Measurements from ENCODE around the gene NKD2. TPM values are rescaled to one million over a fixed set of nuclear protein-coding genes. Genes with fewer than 3 reads are reported as not detected.

NKD2 gene
- total RNA-seq, 1 experiment from 2014 or later, result 20.4 TPM

DNA sequence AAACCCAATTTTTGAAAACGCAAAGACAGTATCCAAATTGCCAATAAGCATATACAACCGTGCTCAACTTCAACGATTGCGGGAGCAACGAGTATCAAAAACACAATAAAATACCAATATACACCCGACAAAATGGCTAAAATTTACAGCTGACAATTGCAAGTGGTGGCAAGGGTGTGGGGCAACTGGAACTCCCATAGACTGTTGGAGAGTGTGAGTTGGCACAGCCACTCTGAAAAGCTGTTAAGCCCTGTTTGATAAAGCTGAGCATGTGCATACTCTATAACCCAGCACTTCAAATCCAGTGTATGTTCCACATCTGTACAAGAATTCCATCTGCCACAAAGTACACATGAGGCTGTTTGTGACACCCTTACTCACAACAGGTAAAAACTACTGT lies 20.3 kb upstream of the NKD2 start:
- no peaks in the 10 kb centered on the region for H3K36me3 ChIP-seq (ENCODE audit: control insufficient read depth in 1 of 2, insufficient read depth in 2 of 2, low read length in 2 of 2)
- ChIA-PET RAD21 (ENCODE audit: low non-redundant PET in 1 of 2, low total read pairs in 2 of 2, uncharacterized antibody in 2 of 2, unreplicated experiment in 2 of 2) (no interaction called here), POLR2A (no interaction called here), CTCF (no interaction called here)
- ATAC-seq (no peak), DNase-seq (ENCODE audit: low read depth, low spot score) (no peak)
- H3K4me1 ChIP-seq (ENCODE audit: control insufficient read depth in 1 of 2, insufficient read depth in 2 of 2, low read length in 2 of 2), result no peaks in the 10 kb centered on the region
- H4K20me1 ChIP-seq (ENCODE audit: insufficient read depth), result no peaks in the 10 kb centered on the region
- intact Hi-C loops (cut with micrococcal nuclease), result no loop called here
- H3K4me2 ChIP-seq (ENCODE audit: low read length), result no peak overlapping the region
- no TSS peak for BruUV-seq (replicated peaks)
- H3K9me2 ChIP-seq (ENCODE audit: insufficient read depth), result no peaks in the 10 kb centered on the region
- no peaks in the 10 kb centered on the region for H3K27me3 ChIP-seq (ENCODE audit: insufficient read depth, low read length)
- no peak overlapping the region for H3K4me3 ChIP-seq (replicated peaks in 1 of 2; ENCODE audit: low read depth in 1 of 2, low read length in 2 of 2)
- no peaks in the 10 kb centered on the region for H3K79me2 ChIP-seq (ENCODE audit: insufficient read depth, low read length)
- no peak overlapping the region for H2AFZ ChIP-seq (ENCODE audit: low read depth, low read length, poor library complexity, severe bottlenecking)
- TF ChIP-seq, protein P1, sequence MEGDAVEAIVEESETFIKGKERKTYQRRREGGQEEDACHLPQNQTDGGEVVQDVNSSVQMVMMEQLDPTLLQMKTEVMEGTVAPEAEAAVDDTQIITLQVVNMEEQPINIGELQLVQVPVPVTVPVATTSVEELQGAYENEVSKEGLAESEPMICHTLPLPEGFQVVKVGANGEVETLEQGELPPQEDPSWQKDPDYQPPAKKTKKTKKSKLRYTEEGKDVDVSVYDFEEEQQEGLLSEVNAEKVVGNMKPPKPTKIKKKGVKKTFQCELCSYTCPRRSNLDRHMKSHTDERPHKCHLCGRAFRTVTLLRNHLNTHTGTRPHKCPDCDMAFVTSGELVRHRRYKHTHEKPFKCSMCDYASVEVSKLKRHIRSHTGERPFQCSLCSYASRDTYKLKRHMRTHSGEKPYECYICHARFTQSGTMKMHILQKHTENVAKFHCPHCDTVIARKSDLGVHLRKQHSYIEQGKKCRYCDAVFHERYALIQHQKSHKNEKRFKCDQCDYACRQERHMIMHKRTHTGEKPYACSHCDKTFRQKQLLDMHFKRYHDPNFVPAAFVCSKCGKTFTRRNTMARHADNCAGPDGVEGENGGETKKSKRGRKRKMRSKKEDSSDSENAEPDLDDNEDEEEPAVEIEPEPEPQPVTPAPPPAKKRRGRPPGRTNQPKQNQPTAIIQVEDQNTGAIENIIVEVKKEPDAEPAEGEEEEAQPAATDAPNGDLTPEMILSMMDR (IDR thresholded peaks at IDR 0.05 in 2 of 3, conservative IDR thresholded peaks at IDR 0.05 in 1 of 3; ENCODE audit: borderline replicate concordance in 1 of 3, insufficient read depth in 1 of 3, low read depth in 2 of 3, low read length in 2 of 3), result no peak
- TF ChIP-seq EGR1 (IDR thresholded peaks at IDR 0.05; ENCODE audit: low read depth) (no peak), EZH2phosphoT487 (IDR thresholded peaks at IDR 0.05; ENCODE audit: borderline replicate concordance) (no peak), YY1 (IDR thresholded peaks at IDR 0.05; ENCODE audit: extremely low read depth, insufficient replicate concordance, low read depth, low read length) (no peak), CEBPB (IDR thresholded peaks at IDR 0.05; ENCODE audit: low read depth) (no peak), CBX3 (IDR thresholded peaks at IDR 0.05; ENCODE audit: low read depth) (no peak), ELF1 (IDR thresholded peaks at IDR 0.05; ENCODE audit: borderline replicate concordance, low read depth) (no peak), RAD21 (IDR thresholded peaks at IDR 0.05; ENCODE audit: low read depth) (no peak), JUND (IDR thresholded peaks at IDR 0.05) (no peak), SP1 (IDR thresholded peaks at IDR 0.05; ENCODE audit: low read depth) (no peak), POLR2AphosphoS5 (IDR thresholded peaks at IDR 0.05; ENCODE audit: low read depth, low read length) (no peak), FOSL1 (IDR thresholded peaks at IDR 0.05; ENCODE audit: low read depth) (no peak), ZNF274 (IDR thresholded peaks at IDR 0.05; ENCODE audit: low read depth, low read length) (no peak), TCF7L2 (IDR thresholded peaks at IDR 0.05; ENCODE audit: borderline replicate concordance, extremely low read depth, insufficient read depth, insufficient read length) (no peak), ZFX (IDR thresholded peaks at IDR 0.05) (no peak)
- TF ChIP-seq, protein P2, sequence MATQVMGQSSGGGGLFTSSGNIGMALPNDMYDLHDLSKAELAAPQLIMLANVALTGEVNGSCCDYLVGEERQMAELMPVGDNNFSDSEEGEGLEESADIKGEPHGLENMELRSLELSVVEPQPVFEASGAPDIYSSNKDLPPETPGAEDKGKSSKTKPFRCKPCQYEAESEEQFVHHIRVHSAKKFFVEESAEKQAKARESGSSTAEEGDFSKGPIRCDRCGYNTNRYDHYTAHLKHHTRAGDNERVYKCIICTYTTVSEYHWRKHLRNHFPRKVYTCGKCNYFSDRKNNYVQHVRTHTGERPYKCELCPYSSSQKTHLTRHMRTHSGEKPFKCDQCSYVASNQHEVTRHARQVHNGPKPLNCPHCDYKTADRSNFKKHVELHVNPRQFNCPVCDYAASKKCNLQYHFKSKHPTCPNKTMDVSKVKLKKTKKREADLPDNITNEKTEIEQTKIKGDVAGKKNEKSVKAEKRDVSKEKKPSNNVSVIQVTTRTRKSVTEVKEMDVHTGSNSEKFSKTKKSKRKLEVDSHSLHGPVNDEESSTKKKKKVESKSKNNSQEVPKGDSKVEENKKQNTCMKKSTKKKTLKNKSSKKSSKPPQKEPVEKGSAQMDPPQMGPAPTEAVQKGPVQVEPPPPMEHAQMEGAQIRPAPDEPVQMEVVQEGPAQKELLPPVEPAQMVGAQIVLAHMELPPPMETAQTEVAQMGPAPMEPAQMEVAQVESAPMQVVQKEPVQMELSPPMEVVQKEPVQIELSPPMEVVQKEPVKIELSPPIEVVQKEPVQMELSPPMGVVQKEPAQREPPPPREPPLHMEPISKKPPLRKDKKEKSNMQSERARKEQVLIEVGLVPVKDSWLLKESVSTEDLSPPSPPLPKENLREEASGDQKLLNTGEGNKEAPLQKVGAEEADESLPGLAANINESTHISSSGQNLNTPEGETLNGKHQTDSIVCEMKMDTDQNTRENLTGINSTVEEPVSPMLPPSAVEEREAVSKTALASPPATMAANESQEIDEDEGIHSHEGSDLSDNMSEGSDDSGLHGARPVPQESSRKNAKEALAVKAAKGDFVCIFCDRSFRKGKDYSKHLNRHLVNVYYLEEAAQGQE (IDR thresholded peaks at IDR 0.05; ENCODE audit: low read depth), result no peak
- TF ChIP-seq, protein P3, sequence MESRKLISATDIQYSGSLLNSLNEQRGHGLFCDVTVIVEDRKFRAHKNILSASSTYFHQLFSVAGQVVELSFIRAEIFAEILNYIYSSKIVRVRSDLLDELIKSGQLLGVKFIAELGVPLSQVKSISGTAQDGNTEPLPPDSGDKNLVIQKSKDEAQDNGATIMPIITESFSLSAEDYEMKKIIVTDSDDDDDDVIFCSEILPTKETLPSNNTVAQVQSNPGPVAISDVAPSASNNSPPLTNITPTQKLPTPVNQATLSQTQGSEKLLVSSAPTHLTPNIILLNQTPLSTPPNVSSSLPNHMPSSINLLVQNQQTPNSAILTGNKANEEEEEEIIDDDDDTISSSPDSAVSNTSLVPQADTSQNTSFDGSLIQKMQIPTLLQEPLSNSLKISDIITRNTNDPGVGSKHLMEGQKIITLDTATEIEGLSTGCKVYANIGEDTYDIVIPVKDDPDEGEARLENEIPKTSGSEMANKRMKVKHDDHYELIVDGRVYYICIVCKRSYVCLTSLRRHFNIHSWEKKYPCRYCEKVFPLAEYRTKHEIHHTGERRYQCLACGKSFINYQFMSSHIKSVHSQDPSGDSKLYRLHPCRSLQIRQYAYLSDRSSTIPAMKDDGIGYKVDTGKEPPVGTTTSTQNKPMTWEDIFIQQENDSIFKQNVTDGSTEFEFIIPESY (IDR thresholded peaks at IDR 0.05; ENCODE audit: extremely low read depth, insufficient replicate concordance, low read length), result no peak
- TF ChIP-seq, protein P4, sequence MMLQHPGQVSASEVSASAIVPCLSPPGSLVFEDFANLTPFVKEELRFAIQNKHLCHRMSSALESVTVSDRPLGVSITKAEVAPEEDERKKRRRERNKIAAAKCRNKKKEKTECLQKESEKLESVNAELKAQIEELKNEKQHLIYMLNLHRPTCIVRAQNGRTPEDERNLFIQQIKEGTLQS (IDR thresholded peaks at IDR 0.05), result no peak
- no peak overlapping the region for H3K9ac ChIP-seq (ENCODE audit: low read length)
- H3K27ac ChIP-seq (ENCODE audit: low read depth, low read length), result no peak overlapping the region
- H3K9me3 ChIP-seq (ENCODE audit: control insufficient read depth in 1 of 2, insufficient read depth in 1 of 2, low read depth in 1 of 2, low read length in 2 of 2), result peaks cover 4 to 6% of the 10 kb centered on the region in 2 experiments; a peak in 2 of 4 replicates

Measured in HCT116 (cell line).